G401 (cell line): ENCODE measurements around the gene PRKAG2. TPM values are rescaled to one million over a fixed set of nuclear protein-coding genes. Genes with fewer than 3 reads are reported as not detected.

Experiments used
- DNase-seq: peaks from one replicate; pipeline ENCODE4 v3.0.0-alpha.2; 2015; ENCODE audit warnings: low spot score
- in situ Hi-C: cut with HindIII; loops from 2 replicates; pipeline ENCODE4 v1.10.0; 2016; ENCODE audit warnings: low sequenced_read_pairs, mixed read lengths
- total RNA-seq: library from RNA; depleted of rRNA; stranded (reverse); fragments of >200 nt; shearing (Covaris generic); gene quantifications from 2 replicates; pipeline ENCODE4 v1.2.3, GENCODE V29; 2014

PRKAG2 gene
- total RNA-seq, 1 experiment from 2014 or later = 92.4 TPM

- in situ Hi-C loops = no loop called here
- DNase-seq = no peak
Measured at GRCh38 chr7:151715666-151716315, 161.1 kb downstream of the PRKAG2 start.

- in situ Hi-C loops = no loop called here
- DNase-seq = no peak
Measured at GRCh38 chr7:151714201-151714600, 162.7 kb downstream of the PRKAG2 start.

- no peak for DNase-seq
- in situ Hi-C loops = no loop called here
Measured at GRCh38 chr7:151712810-151713125, 164.1 kb downstream of the PRKAG2 start.

- in situ Hi-C loops = no loop called here
- no peak for DNase-seq
Measured at GRCh38 chr7:151711906-151712809, 164.8 kb downstream of the PRKAG2 start.

GRCh38 chr7:151711435-151711872 lies 165.5 kb downstream of the PRKAG2 start:
- in situ Hi-C loops = no loop called here
- DNase-seq = no peak

- in situ Hi-C loops = no loop called here
- DNase-seq = no peak
Measured at GRCh38 chr7:151710646-151711434, 166.1 kb downstream of the PRKAG2 start.

- no peak for DNase-seq
- in situ Hi-C loops = no loop called here
Measured at GRCh38 chr7:151710121-151710640, 166.7 kb downstream of the PRKAG2 start.

- in situ Hi-C loops = no loop called here
- no peak for DNase-seq
Measured at GRCh38 chr7:151709141-151710038, 167.5 kb downstream of the PRKAG2 start.

- no peak for DNase-seq
- in situ Hi-C loops = no loop called here
Measured at GRCh38 chr7:151708610-151709009, 168.3 kb downstream of the PRKAG2 start.

GRCh38 chr7:151707757-151708156 lies 169.2 kb downstream of the PRKAG2 start:
- DNase-seq = no peak
- in situ Hi-C loops = no loop called here

- no peak for DNase-seq
- in situ Hi-C loops = no loop called here
Measured at GRCh38 chr7:151707105-151707469, 169.8 kb downstream of the PRKAG2 start.

- in situ Hi-C loops = no loop called here
- no peak for DNase-seq
Measured at GRCh38 chr7:151706277-151707104, 170.4 kb downstream of the PRKAG2 start.

GRCh38 chr7:151705636-151706276 lies 171.2 kb downstream of the PRKAG2 start:
- in situ Hi-C loops = no loop called here
- no peak for DNase-seq

GRCh38 chr7:151704960-151705635 lies 171.8 kb downstream of the PRKAG2 start:
- no peak for DNase-seq
- in situ Hi-C loops = no loop called here

GRCh38 chr7:151704299-151704959 lies 172.5 kb downstream of the PRKAG2 start:
- DNase-seq = no peak
- in situ Hi-C loops = no loop called here

GRCh38 chr7:151702961-151703360 lies 174.0 kb downstream of the PRKAG2 start:
- no peak for DNase-seq
- in situ Hi-C loops = no loop called here
